HepG2 (cell line): ENCODE results near the gene NDST1. TPM values are rescaled to one million over a fixed set of nuclear protein-coding genes. Genes with fewer than 3 reads are reported as not detected.

Experiments
- HDAC2 ChIP-seq: sonication (generic); formaldehyde crosslinking; IDR thresholded peaks from 2 replicates; pipeline ENCODE4 v1.4.0; 2020; ENCODE audit warnings: missing genetic modification reagents
- KLF15 ChIP-seq: sonication (generic); formaldehyde crosslinking; IDR thresholded peaks from 2 replicates; pipeline ENCODE4 v1.8.1; 2023; ENCODE audit warnings: borderline replicate concordance, mild to moderate bottlenecking, inconsistent platforms, missing genetic modification reagents, mixed read lengths
- MIXL1 ChIP-seq: IDR thresholded peaks from 2 replicates; pipeline ENCODE4 v1.6.1; 2016
- RBM22 ChIP-seq: fragments of 200-400 bp; formaldehyde crosslinking; optimal IDR thresholded peaks from 2 replicates; pipeline ENCODE3; 2017; ENCODE audit warnings: mild to moderate bottlenecking, low read length, moderate library complexity
- RXRA ChIP-seq: sonication (generic); formaldehyde crosslinking; IDR thresholded peaks from 2 replicates; pipeline ENCODE4 v1.5.1; 2020; ENCODE audit warnings: missing genetic modification reagents
- SMYD3 ChIP-seq: sonication (generic); formaldehyde crosslinking; IDR thresholded peaks from 2 replicates; pipeline ENCODE4 v1.8.1; 2023; ENCODE audit warnings: mild to moderate bottlenecking, missing genetic modification reagents
- TGIF2 ChIP-seq: IDR thresholded peaks from 2 replicates; pipeline ENCODE4 v1.6.1; 2016; ENCODE audit warnings: control low read depth, missing compliant biosample characterization
- TOE1 ChIP-seq: sonication (generic); formaldehyde crosslinking; IDR thresholded peaks from 2 replicates; pipeline ENCODE4 v1.4.0; 2020; ENCODE audit warnings: mild to moderate bottlenecking, missing genetic modification reagents
- ZBTB2 ChIP-seq: sonication (generic); formaldehyde crosslinking; IDR thresholded peaks from 2 replicates; pipeline ENCODE4 v1.8.0; 2022; ENCODE audit warnings: low read depth, missing genetic modification reagents
- ZBTB7B ChIP-seq: sonication (generic); formaldehyde crosslinking; IDR thresholded peaks from 2 replicates; pipeline ENCODE4 v1.4.0; 2020; ENCODE audit warnings: missing genetic modification reagents
- ZFP91 ChIP-seq: sonication (generic); formaldehyde crosslinking; IDR thresholded peaks from 2 replicates; pipeline ENCODE4 v1.9.0; 2022; ENCODE audit warnings: missing genetic modification reagents, mild to moderate bottlenecking, borderline replicate concordance
- ZNF510 ChIP-seq: sonication (generic); formaldehyde crosslinking; IDR thresholded peaks from 2 replicates; pipeline ENCODE4 v1.4.0; 2020; ENCODE audit warnings: low read depth, mild to moderate bottlenecking, missing genetic modification reagents
- ZNF552 ChIP-seq: sonication (generic); formaldehyde crosslinking; IDR thresholded peaks from 2 replicates; pipeline ENCODE4 v1.9.0; 2022; ENCODE audit warnings: missing genetic modification reagents, mild to moderate bottlenecking, borderline replicate concordance
- ZSCAN29 ChIP-seq: sonication (generic); formaldehyde crosslinking; conservative IDR thresholded peaks from 2 replicates; pipeline ENCODE4 v1.4.0; 2020; ENCODE audit warnings: mild to moderate bottlenecking, missing genetic modification reagents
- polyA plus RNA-seq, 8 experiments: library from polyadenylated mRNA; depleted of rRNA in 3 of 8; stranded (reverse) in 7 of 8; unstranded in 1 of 8; fragments of >200 nt; fragmentation: Illumina TruSeq in 4 of 8; extraction: Trizol in 4 of 8; gene quantifications; 2 replicates each; pipeline versions ENCODE4 v1.2.1 to v1.2.3, GENCODE V29; 2011 to 2016; ENCODE audit warnings: low read depth in 4 of 8, missing spikeins in 1 of 8, mixed read lengths in 1 of 8; ENCODE audit not compliant: insufficient read depth in 1 of 8
- total RNA-seq, 5 experiments: library from RNA; depleted of rRNA; stranded (reverse); fragments of >200 nt; fragmentation: Illumina TruSeq; extraction: Trizol; gene quantifications; 2 replicates each; pipeline ENCODE4 v1.2.3, GENCODE V29; 2016; ENCODE audit warnings: low read depth in 1 of 5
- TF ChIP-seq, protein P1 (sequence below): sonication (generic); formaldehyde crosslinking; IDR thresholded peaks from 2 replicates; pipeline ENCODE4 v1.4.0; 2020; ENCODE audit warnings: mild to moderate bottlenecking, missing genetic modification reagents
- TF ChIP-seq, protein P2 (sequence below): sonication (generic); formaldehyde crosslinking; IDR thresholded peaks from 2 replicates; pipeline ENCODE4 v1.4.0; 2020; ENCODE audit warnings: missing genetic modification reagents
- TF ChIP-seq, protein P3 (sequence below): sonication (generic); formaldehyde crosslinking; IDR thresholded peaks from 2 replicates; pipeline ENCODE4 v1.5.1; 2020; ENCODE audit warnings: missing genetic modification reagents, mild to moderate bottlenecking, borderline replicate concordance

NDST1 gene
- total and polyA plus RNA-seq, 2 of the 13 experiments (the other 11 are each of a cell fraction or from before 2014, with no cell fraction given) = 23.8 to 26.2 TPM

- TF ChIP-seq, protein P1, sequence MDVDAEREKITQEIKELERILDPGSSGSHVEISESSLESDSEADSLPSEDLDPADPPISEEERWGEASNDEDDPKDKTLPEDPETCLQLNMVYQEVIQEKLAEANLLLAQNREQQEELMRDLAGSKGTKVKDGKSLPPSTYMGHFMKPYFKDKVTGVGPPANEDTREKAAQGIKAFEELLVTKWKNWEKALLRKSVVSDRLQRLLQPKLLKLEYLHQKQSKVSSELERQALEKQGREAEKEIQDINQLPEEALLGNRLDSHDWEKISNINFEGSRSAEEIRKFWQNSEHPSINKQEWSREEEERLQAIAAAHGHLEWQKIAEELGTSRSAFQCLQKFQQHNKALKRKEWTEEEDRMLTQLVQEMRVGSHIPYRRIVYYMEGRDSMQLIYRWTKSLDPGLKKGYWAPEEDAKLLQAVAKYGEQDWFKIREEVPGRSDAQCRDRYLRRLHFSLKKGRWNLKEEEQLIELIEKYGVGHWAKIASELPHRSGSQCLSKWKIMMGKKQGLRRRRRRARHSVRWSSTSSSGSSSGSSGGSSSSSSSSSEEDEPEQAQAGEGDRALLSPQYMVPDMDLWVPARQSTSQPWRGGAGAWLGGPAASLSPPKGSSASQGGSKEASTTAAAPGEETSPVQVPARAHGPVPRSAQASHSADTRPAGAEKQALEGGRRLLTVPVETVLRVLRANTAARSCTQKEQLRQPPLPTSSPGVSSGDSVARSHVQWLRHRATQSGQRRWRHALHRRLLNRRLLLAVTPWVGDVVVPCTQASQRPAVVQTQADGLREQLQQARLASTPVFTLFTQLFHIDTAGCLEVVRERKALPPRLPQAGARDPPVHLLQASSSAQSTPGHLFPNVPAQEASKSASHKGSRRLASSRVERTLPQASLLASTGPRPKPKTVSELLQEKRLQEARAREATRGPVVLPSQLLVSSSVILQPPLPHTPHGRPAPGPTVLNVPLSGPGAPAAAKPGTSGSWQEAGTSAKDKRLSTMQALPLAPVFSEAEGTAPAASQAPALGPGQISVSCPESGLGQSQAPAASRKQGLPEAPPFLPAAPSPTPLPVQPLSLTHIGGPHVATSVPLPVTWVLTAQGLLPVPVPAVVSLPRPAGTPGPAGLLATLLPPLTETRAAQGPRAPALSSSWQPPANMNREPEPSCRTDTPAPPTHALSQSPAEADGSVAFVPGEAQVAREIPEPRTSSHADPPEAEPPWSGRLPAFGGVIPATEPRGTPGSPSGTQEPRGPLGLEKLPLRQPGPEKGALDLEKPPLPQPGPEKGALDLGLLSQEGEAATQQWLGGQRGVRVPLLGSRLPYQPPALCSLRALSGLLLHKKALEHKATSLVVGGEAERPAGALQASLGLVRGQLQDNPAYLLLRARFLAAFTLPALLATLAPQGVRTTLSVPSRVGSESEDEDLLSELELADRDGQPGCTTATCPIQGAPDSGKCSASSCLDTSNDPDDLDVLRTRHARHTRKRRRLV (CRISPR knock-in tag) = no peak
- no peak for TF ChIP-seq TGIF2 (CRISPR knock-in tag)
- peak; percentile 50; the same call in 1 of the 2 replicates for TF ChIP-seq ZFP91 (CRISPR knock-in tag)
- no peak for TF ChIP-seq ZBTB2 (CRISPR knock-in tag)
- TF ChIP-seq, protein P2, sequence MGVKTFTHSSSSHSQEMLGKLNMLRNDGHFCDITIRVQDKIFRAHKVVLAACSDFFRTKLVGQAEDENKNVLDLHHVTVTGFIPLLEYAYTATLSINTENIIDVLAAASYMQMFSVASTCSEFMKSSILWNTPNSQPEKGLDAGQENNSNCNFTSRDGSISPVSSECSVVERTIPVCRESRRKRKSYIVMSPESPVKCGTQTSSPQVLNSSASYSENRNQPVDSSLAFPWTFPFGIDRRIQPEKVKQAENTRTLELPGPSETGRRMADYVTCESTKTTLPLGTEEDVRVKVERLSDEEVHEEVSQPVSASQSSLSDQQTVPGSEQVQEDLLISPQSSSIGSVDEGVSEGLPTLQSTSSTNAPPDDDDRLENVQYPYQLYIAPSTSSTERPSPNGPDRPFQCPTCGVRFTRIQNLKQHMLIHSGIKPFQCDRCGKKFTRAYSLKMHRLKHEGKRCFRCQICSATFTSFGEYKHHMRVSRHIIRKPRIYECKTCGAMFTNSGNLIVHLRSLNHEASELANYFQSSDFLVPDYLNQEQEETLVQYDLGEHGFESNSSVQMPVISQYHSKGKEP (CRISPR knock-in tag) = no peak
- no peak for TF ChIP-seq KLF15
- no peak; the same call in 1 of the 2 replicates for TF ChIP-seq ZNF552
- TF ChIP-seq HDAC2 = peak; percentile 86
- peak; percentile 40; the same call in 1 of the 2 replicates for TF ChIP-seq ZBTB7B (CRISPR knock-in tag)
- TF ChIP-seq RXRA (CRISPR knock-in tag) = peak; percentile 88
- no peak for TF ChIP-seq ZNF510
- no peak for TF ChIP-seq RBM22
- TF ChIP-seq, protein P3, sequence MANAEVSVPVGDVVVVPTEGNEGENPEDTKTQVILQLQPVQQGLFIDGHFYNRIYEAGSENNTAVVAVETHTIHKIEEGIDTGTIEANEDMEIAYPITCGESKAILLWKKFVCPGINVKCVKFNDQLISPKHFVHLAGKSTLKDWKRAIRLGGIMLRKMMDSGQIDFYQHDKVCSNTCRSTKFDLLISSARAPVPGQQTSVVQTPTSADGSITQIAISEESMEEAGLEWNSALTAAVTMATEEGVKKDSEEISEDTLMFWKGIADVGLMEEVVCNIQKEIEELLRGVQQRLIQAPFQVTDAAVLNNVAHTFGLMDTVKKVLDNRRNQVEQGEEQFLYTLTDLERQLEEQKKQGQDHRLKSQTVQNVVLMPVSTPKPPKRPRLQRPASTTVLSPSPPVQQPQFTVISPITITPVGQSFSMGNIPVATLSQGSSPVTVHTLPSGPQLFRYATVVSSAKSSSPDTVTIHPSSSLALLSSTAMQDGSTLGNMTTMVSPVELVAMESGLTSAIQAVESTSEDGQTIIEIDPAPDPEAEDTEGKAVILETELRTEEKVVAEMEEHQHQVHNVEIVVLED (CRISPR knock-in tag) = no peak; the same call in 1 of the 2 replicates
- TF ChIP-seq TOE1 (CRISPR knock-in tag) = no peak
- no peak for TF ChIP-seq MIXL1
- no peak for TF ChIP-seq SMYD3 (CRISPR knock-in tag)
- TF ChIP-seq ZSCAN29 (CRISPR knock-in tag) = 0 out of 2 replicates have a peak, but pooled peaks have one; percentile 28
Measured at GRCh38 chr5:150517272-150518152, 9.6 kb downstream of the NDST1 start (continued).
